Activated B cell treated with CpG ODN at 0.5 μM for 24 hours (primary cell): ENCODE measurements around the gene PCARE. TPM values are rescaled to one million over a fixed set of nuclear protein-coding genes. Genes with fewer than 3 reads are reported as not detected.

ENCODE experiments used
- ATAC-seq: fragments of 200-7000 bp; cut with Tn5 transposase; one replicate; pipeline ENCODE4 v1.10.0; 2021; ENCODE audit warnings: low read depth, mild to moderate bottlenecking, moderate library complexity
- CTCF ChIA-PET: fragments of 350-600 bp; sonication (Branson Sonifier 250); formaldehyde crosslinking; loops from one replicate; lab custom pipeline; 2021; ENCODE audit warnings: antibody characterized with exemption; lab: Charles Lee
- POLR2A ChIA-PET: fragments of 350-600 bp; sonication (Branson Sonifier 250); formaldehyde crosslinking; loops from one replicate; lab custom pipeline; 2021; ENCODE audit warnings: antibody characterized with exemption; lab: Charles Lee
- DNase-seq: peaks from one replicate; pipeline ENCODE4 v3.0.0; 2022
- H3K27ac Mint-ChIP-seq: one replicate; pipeline ENCODE4 v1.8.0; 2020; ENCODE audit warnings: mixed read lengths
- H3K27me3 Mint-ChIP-seq: one replicate; pipeline ENCODE4 v1.8.0; 2021; ENCODE audit warnings: mixed read lengths
- H3K36me3 Mint-ChIP-seq: one replicate; pipeline ENCODE4 v1.8.0; 2021; ENCODE audit warnings: low read depth, mixed read lengths
- H3K4me1 Mint-ChIP-seq: one replicate; pipeline ENCODE4 v1.8.0; 2021; ENCODE audit warnings: mixed read lengths
- H3K4me3 Mint-ChIP-seq: one replicate; pipeline ENCODE4 v1.8.0; 2020; ENCODE audit warnings: mild to moderate bottlenecking, mixed read lengths
- H3K9me3 Mint-ChIP-seq: one replicate; pipeline ENCODE4 v1.8.0; 2020; ENCODE audit warnings: mixed read lengths
- CTCF ChIP-seq: fragments of 200-600 bp; IDR thresholded peaks from one replicate; pipeline ENCODE4 v1.8.0; 2022; ENCODE audit warnings: antibody characterized with exemption, mild to moderate bottlenecking
- intact Hi-C: fragments of 100-400 bp; cut with micrococcal nuclease; formaldehyde crosslinking; loops from one replicate; pipeline ENCODE4 v1.15.1; 2024
- total RNA-seq: library from RNA; stranded (reverse); gene quantifications from 2 replicates; pipeline ENCODE4 v1.2.3, GENCODE V29; 2022

The PCARE gene
- total RNA-seq, 1 donor from 2014 or later = not detected

- no peaks in the 10 kb centered on the region for H3K4me1 Mint-ChIP-seq
- H3K36me3 Mint-ChIP-seq = no peaks in the 10 kb centered on the region
- ChIA-PET POLR2A (no interaction called here), CTCF (no interaction called here)
- no peak overlapping the region for H3K27ac Mint-ChIP-seq
- TF ChIP-seq CTCF = no peak
- ATAC-seq = no peak
- no peak overlapping the region for H3K4me3 Mint-ChIP-seq
- intact Hi-C loops = no loop called here
- no peak for DNase-seq
- no peaks in the 10 kb centered on the region for H3K27me3 Mint-ChIP-seq
- H3K9me3 Mint-ChIP-seq = no peaks in the 10 kb centered on the region
Observed at GRCh38 chr2:29050591-29050990, 23.7 kb downstream of the PCARE start.

GRCh38 chr2:29047083-29047845 lies 27.1 kb downstream of the PCARE start:
- Mint-ChIP-seq H3K27me3 (no peaks in the 10 kb centered on the region), H3K4me3 (no peak overlapping the region), H3K9me3 (no peaks in the 10 kb centered on the region), H3K27ac (no peak overlapping the region), H3K4me1 (no peaks in the 10 kb centered on the region), H3K36me3 (no peaks in the 10 kb centered on the region)
- intact Hi-C loops = no loop called here
- POLR2A ChIA-PET = no interaction called here
- no peak for ATAC-seq
- DNase-seq = no peak
- CTCF ChIA-PET = no interaction called here
- TF ChIP-seq CTCF = no peak

GRCh38 chr2:29046321-29046720 lies 28.0 kb downstream of the PCARE start:
- POLR2A ChIA-PET = no interaction called here
- Mint-ChIP-seq H3K36me3 (no peaks in the 10 kb centered on the region), H3K4me1 (no peaks in the 10 kb centered on the region), H3K27me3 (no peaks in the 10 kb centered on the region), H3K4me3 (no peak overlapping the region), H3K27ac (no peak overlapping the region), H3K9me3 (no peaks in the 10 kb centered on the region)
- CTCF ChIA-PET = no interaction called here
- ATAC-seq = no peak
- TF ChIP-seq CTCF = no peak
- intact Hi-C loops = no loop called here
- DNase-seq = no peak

- no peaks in the 10 kb centered on the region for H3K9me3 Mint-ChIP-seq
- no peaks in the 10 kb centered on the region for H3K27me3 Mint-ChIP-seq
- H3K4me1 Mint-ChIP-seq = no peaks in the 10 kb centered on the region
- no peaks in the 10 kb centered on the region for H3K36me3 Mint-ChIP-seq
- no peak for ATAC-seq
- POLR2A ChIA-PET = no interaction called here
- intact Hi-C loops = no loop called here
- DNase-seq = no peak
- H3K4me3 Mint-ChIP-seq = no peak overlapping the region
- TF ChIP-seq CTCF = no peak
- CTCF ChIA-PET = no interaction called here
- no peak overlapping the region for H3K27ac Mint-ChIP-seq
Observed at GRCh38 chr2:29044459-29044858, 29.9 kb downstream of the PCARE start.

- no peak for DNase-seq
- no peaks in the 10 kb centered on the region for H3K9me3 Mint-ChIP-seq
- POLR2A ChIA-PET = no interaction called here
- intact Hi-C loops = no loop called here
- no peak overlapping the region for H3K4me3 Mint-ChIP-seq
- no peak for TF ChIP-seq CTCF
- no peak for ATAC-seq
- H3K36me3 Mint-ChIP-seq = no peaks in the 10 kb centered on the region
- no peaks in the 10 kb centered on the region for H3K4me1 Mint-ChIP-seq
- H3K27me3 Mint-ChIP-seq = no peaks in the 10 kb centered on the region
- no peak overlapping the region for H3K27ac Mint-ChIP-seq
- CTCF ChIA-PET = no interaction called here
Observed at GRCh38 chr2:29042561-29043075, 31.7 kb downstream of the PCARE start.
